ENCODE results near the gene CPVL.

Gene CPVL

DNA sequence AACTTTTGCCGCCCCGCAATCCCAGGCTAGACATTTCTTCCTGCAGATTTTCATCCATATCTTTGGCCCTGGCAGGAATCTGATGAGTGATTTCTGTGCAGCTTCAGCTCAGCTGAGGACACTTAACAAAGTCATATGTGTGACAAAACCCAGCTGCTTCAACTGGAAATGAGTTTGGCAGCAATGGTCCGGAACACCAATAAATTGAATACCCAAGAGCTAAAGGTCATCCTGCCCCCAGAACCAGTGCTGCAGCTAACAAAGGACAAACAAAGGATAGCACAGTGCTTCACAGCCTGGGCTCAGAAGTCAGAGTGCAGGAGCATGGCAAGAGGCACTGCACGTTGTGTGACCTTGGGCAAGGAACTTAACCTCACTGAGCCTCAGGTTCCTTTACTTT lies 148.2 kb downstream of the CPVL start:
- no peak for DNase-seq

DNA sequence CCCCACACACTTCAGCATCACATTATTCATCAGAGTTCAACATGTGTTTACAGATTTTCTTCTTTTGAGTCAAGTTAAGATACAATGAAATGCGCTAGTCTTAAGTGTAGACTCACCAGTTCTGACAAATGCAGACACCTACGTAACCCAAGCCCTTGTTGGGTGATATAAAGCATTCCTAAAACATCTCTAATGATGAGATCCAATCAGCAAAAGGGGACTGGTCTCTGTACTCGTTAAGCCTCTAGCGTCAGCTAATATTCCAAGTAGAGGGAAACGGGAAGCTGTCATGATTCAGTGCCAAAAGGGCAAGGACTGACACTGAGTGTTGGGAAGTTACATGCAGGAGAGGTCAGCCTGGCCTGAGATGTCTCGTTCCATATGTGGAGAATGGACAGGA lies 149.5 kb downstream of the CPVL start:
- DNase-seq: no peak

DNA sequence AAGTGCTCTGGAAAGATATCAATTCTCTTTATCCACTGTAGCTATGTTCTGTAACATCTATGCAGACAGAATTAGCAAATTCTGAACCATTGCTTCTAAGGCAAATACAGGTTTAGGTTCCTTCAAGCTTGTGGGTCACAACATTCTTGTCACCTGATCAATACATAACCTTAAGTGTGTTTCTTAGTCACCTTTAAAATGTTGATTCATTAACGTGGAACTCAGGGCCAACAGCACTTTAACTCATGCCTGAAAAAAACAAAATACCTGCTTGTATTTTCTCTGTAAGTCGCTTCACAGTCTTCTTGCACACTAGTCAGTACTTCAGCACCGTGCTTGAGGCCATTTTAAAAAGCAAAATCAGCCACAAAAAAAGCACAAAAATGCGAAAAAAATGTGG lies 153.0 kb downstream of the CPVL start:
- no peak for DNase-seq

DNA sequence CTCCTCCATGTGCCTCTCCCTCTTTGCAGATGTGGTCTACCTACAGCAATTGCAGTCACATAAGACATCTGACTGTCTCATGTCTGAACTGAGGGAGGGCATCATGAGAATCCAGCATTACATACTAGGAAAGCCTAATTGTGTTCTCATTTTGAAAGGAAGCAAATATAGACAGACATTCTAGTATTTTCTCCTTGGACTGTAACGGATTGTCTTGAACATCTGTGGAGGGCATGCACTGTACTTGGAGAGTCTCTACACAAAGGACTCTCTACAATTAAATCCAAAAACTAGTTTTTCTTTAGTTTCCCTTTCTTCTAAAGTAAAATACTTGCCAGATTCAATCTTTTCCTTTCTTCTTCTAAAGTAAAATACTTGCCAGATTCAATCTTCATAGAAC lies 153.5 kb downstream of the CPVL start:
- DNase-seq: no peak

DNA sequence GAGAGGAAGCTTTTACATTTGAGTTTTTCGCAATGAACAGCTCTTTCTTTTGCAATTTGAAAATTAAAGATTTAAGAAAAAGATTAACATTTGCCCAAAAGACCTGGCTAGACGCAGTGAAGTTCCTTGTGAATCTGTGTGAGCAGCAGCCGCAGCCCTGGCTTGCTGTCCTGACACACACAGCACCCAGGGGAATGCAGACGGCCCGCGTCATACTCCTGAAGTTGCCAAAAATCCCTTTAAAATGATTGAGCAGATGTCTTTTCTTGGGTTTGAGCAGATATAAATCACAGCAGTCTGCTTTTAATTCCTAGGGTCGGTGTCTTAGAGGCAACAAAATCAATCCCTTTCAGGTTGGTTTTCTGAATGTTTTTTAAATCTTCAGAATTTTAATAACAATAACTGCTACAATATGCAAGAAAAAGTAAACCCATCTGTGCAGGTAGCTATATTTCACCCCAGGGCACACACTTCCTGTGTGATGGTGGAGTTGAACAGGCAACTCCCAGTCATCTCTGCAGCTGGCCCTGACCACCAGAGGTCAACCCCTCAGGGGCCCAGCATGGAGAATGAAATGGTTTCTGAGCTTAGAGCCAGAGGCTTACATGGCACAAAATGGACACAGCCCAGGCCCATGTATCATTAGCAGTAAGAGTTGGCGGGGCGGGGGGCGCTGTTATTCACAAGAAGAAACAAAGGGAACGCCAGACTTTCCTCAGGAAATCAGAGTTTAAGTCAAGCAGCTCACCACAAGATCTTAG lies 156.0 kb downstream of the CPVL start:
- no peak for DNase-seq

DNA sequence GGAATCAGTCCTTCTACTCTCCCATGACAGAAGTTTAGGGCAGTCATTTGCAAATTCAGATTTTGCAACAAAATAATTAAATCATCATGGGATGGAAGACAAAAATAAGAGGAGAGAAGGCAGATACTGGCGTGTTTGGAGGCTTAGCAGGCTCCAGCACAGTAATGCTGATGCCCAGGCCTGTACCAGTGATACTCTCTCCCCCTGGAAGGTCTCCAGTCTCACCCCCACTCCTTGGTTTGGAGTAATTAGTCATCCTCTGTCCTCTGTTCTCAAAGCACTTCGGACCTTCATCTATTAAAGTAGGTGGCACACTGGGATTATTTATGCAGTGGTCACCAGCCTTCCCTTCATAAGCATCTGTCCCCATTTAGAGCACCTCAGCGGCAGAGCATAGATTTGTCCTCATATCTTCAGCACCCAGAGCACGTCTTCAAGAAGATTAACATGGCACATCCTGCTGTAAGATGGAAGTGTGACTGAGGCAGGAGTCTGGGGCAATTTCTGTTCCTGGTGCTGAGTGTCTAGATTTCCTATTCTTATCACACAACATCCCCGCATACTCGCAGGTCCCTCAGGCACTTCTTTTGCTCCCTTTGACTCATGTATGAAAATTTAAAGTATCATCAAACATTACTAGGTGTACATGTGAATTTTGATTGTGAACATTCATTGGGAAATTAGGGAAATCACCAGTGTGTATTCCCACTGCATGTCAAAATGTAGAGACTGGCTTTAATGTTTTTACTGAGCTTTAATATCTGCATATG lies 156.9 kb downstream of the CPVL start:
- DNase-seq: no peak

DNA sequence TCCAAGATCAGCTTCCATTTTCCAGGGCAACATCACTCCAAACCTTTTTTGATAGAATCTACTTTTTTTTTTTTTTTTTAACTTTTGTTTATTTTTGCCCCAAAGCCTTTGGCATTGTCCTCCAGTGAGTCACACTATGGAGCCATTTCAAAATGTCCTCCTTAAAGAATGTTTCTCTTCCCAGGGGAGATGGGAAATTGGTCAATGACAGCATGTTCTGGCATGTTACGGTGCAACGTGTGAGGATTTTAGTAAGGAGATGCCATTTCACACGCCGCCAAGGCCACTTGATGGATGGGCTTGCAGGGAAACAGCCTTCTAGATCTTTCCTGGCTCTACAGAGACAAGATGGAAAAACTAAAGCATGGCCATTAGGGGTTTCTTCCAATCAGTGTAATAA lies 157.5 kb downstream of the CPVL start:
- no peak for DNase-seq

DNA sequence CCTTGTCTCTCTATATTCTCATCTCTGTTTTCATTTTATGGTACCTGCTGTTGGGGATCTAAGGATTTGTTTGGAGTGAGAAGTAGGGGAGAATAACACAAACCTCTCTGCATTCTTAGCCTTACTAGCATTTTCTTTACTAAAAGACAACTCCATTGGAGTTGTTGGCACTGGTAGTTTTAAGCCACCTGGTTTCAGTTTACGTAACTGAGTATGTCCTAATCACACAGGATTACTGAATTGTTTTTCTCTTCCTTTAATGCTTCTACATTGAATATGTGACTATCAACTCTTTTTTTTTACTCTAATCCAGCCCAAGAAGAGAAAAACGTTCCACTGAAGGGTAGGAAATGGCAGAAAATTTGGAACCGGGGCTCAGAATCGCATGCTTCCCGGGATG lies 158.2 kb downstream of the CPVL start:
- DNase-seq: no peak

DNA sequence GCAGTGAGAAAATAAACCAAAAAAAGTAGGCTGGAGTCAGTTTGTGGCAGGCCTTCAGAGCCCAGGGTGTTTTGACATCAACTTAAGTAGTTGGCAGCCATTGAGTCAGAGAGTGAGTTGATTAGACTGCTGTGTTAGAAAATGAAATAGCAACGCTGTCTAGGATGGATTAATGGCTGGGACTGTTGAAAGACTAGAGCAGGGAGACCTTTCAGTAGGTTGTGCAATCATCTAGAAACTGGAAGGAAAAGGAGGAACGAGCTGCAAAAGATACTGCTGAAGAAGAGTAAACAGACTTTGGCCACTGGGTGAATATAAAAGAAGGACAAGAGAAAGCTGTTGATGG lies 159.6 kb downstream of the CPVL start:
- DNase-seq: no peak

DNA sequence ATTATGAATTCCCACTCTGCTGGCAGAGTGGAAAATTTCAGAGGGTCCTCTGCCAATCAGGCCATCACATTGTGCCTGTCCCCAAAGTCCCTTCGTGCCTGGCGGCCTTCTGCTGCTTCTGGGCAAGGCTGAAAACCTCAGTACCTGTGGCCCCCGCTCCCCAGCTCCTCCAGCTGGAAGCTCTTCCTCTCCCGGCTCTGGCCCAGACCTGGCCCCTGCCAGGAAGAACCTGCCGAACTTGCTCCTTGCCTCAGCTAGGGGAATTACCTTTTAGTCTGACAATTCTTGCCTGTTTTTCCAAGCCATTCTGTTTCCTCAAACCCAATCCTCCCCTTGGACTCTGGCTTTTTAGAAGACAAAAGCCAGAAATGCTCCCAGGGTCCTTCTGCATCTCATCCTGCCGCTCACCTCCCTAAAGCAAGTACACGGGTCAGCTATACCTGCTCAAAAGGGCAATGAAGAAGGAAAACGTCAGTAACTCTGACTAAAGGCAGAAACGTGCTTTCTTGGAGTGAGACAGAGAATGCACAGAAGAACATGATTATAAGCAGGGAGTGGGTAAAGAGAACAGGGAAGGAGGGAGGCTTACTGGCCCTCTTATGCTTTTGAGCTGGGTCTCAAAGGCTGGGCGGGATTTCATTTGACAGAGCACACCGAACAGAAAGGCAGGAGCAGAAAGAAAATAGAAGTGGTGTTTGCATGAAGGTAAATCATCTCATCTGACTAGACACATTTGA lies 160.1 kb downstream of the CPVL start:
- no peak for DNase-seq

DNA sequence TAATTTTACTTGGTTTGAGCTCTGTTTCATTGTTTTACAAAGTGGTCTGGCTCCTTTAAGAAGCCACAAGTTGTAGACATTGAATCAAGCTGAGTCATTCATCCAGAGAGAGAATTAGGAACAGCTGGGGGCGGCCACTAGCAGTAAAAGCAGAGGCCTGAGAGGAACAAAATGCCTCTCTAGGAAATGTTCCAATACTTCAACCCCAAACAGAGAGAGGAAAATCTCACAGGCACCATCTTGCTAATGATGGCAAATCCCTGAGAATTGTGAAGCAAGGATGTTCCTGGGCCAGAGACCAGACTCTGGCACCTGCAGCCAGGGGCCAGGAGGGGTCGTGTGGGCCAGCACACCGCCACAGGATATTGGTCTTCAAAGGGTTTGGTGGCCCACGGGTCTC lies 161.7 kb downstream of the CPVL start:
- DNase-seq: no peak

DNA sequence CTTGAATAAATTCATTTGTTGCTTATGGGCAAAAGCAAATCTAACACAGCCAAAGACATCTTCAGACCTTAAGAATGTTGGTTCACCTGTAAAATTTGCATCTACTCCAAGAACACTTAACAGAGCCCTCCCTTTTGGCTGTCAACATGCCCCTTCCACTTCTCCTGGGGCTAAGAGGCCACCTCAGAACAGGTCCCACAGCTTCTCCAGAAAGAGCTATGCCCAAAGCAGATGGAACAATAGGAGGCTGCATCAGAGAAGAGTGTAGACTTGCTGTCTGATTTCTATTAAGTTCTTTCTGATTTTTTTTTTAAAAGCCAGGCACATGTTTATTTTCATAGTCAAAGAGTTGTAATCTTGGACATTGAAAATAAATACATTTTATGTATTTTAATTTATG lies 162.1 kb downstream of the CPVL start:
- DNase-seq: no peak

DNA sequence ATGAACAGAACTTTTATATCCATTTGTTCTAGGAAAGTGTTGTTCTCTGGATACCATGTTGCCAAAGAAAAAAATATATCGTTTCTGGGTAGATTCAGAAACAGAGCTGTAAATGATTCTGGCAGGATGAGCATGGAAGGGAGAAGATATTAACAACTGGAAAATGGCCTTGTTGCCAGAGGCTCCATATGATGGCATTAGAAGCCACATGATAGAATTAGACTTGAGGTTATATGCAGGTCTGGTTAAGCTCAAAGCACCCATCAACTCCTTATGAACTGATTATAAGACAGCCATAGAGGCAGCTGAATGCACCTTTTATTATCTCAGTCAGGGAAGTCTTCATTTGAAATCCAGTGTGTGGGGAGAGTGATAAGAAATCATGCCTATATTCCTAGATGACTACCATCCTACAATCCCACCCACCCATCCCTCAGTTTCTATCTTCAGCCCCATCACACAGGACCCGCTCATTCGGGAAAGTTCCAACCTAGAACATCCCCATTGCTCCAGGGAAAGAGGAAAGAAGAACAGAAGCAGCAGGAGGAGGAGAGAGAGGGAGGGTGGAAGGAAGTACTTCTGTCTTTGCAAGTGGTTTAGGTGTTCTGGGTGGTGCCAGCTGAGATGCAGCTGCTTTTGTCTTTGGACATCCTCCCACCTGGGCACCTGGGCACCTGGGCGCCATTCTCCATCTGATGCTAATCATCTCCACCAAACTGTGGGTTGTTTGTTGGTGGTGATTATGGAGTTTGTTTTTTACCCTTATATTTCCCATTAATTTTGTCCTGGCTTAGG lies 162.7 kb downstream of the CPVL start:
- no peak for DNase-seq

DNA sequence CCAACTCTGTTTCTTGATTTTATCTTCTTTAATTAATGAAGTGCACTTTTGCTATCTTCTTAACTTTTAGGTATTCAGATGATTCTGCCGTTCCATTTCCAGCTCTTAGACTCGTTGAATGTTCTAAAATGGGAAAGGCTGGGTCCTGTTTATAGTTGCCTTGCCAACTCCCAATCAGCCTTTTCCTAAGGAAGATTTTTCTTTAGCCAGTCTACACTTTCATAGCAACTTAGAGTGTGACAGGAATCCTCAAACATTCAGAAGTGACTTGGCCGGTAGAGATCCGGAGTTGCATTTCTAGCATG lies 165.2 kb downstream of the CPVL start:
- no peak for DNase-seq

DNA sequence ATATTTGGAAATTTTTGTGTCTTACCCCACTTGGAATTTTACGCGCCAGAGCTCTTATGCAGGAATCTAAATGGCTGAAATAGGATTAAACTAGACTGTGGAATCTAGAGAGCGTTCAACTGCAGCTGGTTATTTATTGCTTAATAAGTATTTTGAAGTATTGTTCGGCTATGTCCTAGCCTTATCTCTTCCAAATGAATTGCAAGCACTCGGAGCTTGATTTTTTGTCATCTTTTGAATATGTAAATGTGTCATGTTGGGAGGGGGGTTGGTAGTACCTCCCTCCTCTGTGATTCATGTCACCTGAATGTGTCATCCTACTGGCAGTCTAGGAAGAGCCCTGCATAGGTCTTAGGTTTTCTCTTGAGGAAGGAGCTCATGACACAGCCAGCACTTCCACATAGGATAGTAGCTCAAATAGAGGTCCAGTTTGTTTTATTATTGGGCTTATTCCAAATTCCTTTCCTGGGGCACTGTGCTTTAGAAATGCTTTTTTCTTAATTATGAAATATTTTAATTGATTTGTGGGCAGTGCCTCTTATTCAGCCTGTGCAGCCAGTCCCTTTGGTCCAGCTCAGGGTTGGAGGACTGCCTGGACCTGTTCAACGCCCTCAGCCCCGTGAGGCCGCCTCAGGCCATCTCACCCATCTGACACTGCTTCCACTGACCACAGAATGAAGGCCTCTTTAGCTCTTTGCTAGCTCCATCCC lies 165.7 kb downstream of the CPVL start:
- no peak for DNase-seq

DNA sequence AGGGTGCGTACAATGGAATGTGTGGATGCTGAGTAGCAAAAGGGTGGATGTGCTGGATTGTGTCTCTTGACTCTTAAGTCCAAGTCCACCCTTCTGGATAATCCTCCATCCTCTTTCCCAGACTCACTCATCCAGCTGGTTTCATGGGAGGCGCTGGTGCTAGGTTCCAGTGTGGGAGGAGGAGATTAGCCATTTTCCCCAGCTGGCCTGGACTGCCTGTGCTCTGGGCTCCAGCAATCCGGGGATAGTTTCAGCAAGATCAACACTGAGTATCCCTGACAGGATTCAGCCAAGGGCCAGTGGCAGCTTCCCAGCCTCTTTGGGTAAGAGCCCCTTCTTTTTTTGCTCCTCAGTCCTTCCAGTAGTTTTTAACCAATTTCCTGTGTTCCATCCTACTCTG lies 166.6 kb downstream of the CPVL start:
- DNase-seq: no peak

DNA sequence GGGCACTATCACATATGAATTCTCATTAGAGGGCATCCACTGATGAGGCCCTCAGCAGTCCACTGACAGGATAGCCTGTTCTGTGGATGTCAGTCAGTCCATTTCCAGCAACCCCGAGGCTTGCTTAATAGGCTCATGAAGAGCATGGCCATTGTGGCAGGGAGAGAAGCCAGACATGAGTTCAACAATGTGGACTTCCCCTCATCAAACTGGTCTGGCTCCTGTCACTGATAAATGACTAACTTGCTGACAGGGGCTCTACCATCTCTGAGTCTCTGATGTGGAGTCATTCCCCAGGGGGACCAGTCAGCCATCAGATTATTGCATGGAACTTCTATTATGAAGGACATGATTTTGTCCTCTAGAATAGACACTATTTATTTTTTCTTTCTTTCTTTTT lies 168.5 kb downstream of the CPVL start:
- no peak for DNase-seq

DNA sequence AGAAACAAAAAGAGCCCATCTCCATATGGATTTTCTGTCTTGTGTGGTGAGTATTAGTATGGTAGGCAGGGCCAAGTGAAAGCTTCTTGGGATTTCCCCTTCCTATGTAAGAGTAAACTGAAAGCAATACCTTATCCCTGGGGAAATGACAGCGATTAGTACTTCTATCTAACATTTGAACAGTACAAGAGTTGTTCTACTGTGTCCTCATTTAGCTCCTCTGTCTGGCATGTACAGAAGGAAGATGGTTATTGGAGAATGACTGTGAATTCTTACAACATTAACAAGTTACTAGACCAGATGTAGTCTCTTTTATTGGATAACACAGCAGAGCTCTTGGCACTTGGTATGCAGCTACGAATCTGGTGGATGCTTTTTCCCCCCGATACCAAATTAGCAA lies 170.3 kb downstream of the CPVL start:
- no peak for DNase-seq

DNA sequence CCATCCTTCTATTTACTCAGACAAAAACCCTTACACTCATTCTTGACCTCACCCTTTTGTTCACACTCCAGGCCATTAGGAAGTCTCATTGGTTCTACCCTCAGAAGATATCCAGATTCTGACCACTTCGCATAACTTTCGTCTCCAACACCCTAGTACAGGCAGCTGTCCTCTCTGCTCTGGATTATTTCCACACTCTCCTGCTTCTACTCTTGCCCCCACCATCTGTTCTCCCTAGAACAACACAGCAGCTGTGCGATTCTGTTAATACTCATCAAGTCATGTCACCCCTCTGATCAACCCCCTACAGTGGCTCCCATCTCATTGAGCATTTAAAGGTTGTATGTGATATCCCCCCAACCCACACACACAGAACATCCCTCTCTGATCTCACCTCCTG lies 172.7 kb downstream of the CPVL start:
- DNase-seq: no peak

DNA sequence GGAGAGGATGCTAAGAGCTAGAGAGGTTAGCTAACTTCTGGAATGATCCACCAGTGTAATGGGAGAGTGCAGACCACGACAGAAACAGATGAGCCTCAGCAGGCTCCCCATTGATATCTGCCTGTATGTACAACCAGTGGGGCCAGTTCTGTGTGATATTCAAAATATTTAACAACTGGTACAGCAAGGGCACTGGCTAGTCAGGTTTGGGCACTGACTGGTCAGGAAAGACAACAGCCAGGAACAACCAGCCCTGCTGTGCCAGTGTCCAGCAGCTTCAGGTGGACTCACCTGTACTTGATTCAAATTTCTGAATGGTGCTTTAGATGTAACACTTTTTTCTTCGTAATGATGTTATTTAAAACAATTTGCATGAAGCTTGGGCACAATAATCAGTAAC lies 182.3 kb downstream of the CPVL start:
- DNase-seq: no peak

DNA sequence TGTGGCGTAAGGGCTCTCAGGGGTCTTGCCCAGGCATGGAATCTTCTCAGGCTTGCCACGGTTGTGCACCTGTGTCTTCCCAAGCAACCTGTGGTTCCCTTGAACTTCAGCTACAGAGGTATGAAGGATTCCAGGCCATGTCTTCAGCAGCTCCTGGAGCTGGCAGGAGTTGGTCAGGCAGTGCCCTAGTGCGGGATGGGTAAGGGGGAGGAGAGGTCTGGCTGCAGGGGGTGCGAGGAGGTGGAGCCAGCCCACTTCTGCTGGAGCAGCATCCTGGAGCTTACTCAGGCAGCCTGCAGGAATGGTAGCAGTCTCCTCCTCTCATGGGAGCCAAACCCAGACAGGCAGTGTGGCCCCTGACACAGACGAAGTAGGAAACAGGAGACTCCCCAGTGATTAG lies 184.4 kb downstream of the CPVL start:
- no peak for DNase-seq

DNA sequence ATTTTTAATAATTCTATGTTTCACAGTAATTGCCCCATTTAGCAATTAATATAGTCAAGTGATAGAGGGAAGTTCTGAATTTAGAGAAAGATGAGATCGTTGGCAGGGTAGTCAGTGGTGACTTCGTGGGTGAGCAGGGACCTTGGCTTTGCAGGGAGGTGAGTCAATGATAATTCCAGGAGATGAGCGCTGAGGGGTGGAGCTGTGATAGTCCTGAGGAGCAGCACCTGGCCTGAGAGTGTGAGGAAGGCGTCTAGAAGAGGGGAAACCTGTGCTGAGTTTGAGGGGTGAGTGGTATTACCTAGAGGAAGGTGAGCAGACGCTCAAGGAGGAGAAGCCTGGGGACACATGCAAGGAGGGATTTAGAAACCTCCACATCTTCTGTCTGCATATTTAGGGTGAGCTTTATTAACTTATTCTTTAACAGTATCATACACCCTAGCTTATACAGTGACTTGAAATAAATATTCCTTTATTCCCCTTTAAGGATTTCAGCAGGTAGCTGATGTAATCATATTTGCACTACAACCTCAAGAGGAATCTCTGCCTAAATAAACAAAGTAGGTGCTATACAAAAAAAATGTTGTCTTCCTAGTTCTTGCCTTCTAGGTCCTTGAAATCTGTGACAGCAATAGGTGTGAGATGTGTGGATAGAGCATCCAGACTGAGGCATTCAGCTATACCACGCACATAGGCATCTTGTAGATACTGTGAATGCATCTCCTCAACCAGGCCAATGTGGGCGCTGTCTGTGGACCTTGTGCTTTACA lies 186.1 kb downstream of the CPVL start:
- no peak for DNase-seq
